B cell (primary cell): ENCODE data around the gene CRY2. TPM values are rescaled to one million over a fixed set of nuclear protein-coding genes. Genes with fewer than 3 reads are reported as not detected.

Source experiments
- ATAC-seq: fragments of 200-7000 bp; cut with Tn5 transposase; one replicate; pipeline ENCODE4 v1.10.0; 2021; ENCODE audit warnings: low read depth, mild to moderate bottlenecking, moderate number of reproducible peaks, moderate library complexity
- CTCF ChIA-PET: fragments of 350-600 bp; sonication (Branson Sonifier 250); formaldehyde crosslinking; loops from one replicate; lab custom pipeline; 2021; ENCODE audit warnings: antibody characterized with exemption, inconsistent platforms; lab: Charles Lee
- POLR2A ChIA-PET: fragments of 350-600 bp; sonication (Branson Sonifier 250); formaldehyde crosslinking; loops from one replicate; lab custom pipeline; 2021; ENCODE audit warnings: antibody characterized with exemption; lab: Charles Lee
- DNase-seq: peaks from one replicate; pipeline ENCODE4 v3.0.0; 2013
- H2AFZ ChIP-seq: 2 replicates; pipeline ENCODE4 v1.6.1; 2012; ENCODE audit warnings: mild to moderate bottlenecking, low read depth, low read length; ENCODE audit not compliant: insufficient read depth, poor library complexity, severe bottlenecking
- H3K27ac ChIP-seq, 2 donors: 1 replicate in 1 of 2; 2 replicates in 1 of 2; pipeline ENCODE4 v1.5.1; 2012 to 2013; ENCODE audit warnings: low read length in 2 of 2, mild to moderate bottlenecking in 2 of 2, moderate library complexity in 1 of 2
- H3K27me3 ChIP-seq, 4 experiments: fragments of 200-600 bp in 1 of 4; sonication (generic) in 1 of 4; replicated peaks in 1 of 4; 1 replicate in 2 of 4; 2 replicates in 2 of 4; pipeline versions ENCODE4 v1.6.1 to v1.7.0; 2013 to 2016; ENCODE audit warnings: low read length in 3 of 4, mild to moderate bottlenecking in 2 of 4, mixed read lengths in 1 of 4, moderate library complexity in 1 of 4; ENCODE audit not compliant: insufficient read depth in 4 of 4, control insufficient read depth in 3 of 4; ENCODE audit errors: control extremely low read depth in 1 of 4
- H3K36me3 ChIP-seq, 2 experiments: replicated peaks in 1 of 2; 1 replicate in 1 of 2; 2 replicates in 1 of 2; pipeline versions ENCODE4 v1.6.1 to v1.7.1; 2013; ENCODE audit warnings: low read length in 1 of 2; ENCODE audit not compliant: insufficient read depth in 2 of 2, control insufficient read depth in 1 of 2; ENCODE audit errors: control extremely low read depth in 1 of 2, extremely low read depth in 1 of 2
- H3K4me1 ChIP-seq, 2 donors: fragments of 200-600 bp in 1 of 2; sonication (generic) in 1 of 2; 1 replicate in 1 of 2; 2 replicates in 1 of 2; pipeline versions ENCODE4 v1.5.1 to v1.6.1; 2013 to 2017; ENCODE audit warnings: low read length in 2 of 2; ENCODE audit not compliant: control insufficient read depth in 2 of 2, insufficient read depth in 2 of 2
- H3K4me2 ChIP-seq: replicated peaks from 2 replicates; pipeline ENCODE3; 2012; ENCODE audit warnings: mild to moderate bottlenecking, low read depth, low read length; ENCODE audit not compliant: poor library complexity, severe bottlenecking
- H3K4me3 ChIP-seq, 5 experiments: fragments of 200-600 bp in 1 of 5; sonication (generic) in 1 of 5; 1 replicate in 3 of 5; 2 replicates in 2 of 5; pipeline versions ENCODE4 v1.5.1 to v1.7.0; 2011 to 2016; ENCODE audit warnings: low read length in 4 of 5, mild to moderate bottlenecking in 4 of 5, low read depth in 2 of 5, control low read depth in 1 of 5, moderate library complexity in 1 of 5; ENCODE audit not compliant: insufficient read depth in 1 of 5; ENCODE audit errors: control extremely low read depth in 1 of 5, extremely low read depth in 1 of 5
- H3K79me2 ChIP-seq: fragments of 200-600 bp; sonication (generic); one replicate; pipeline ENCODE4 v1.6.0; 2016; ENCODE audit warnings: low read length; ENCODE audit not compliant: control insufficient read depth, insufficient read depth
- H3K9ac ChIP-seq: fragments of 200-600 bp; sonication (generic); 2 replicates; pipeline ENCODE4 v1.6.1; 2017; ENCODE audit warnings: mild to moderate bottlenecking, low read length, moderate library complexity
- H3K9me3 ChIP-seq, 3 donors: one replicate each; pipeline versions ENCODE4 v1.6.1 to v1.7.1; 2013; ENCODE audit warnings: low read length in 2 of 3; ENCODE audit not compliant: control insufficient read depth in 2 of 3, insufficient read depth in 1 of 3; ENCODE audit errors: control extremely low read depth in 1 of 3
- H4K20me1 ChIP-seq: 2 replicates; pipeline ENCODE4 v1.6.0; 2012; ENCODE audit warnings: mild to moderate bottlenecking, low read length; ENCODE audit not compliant: insufficient read depth, control insufficient read depth, poor library complexity, severe bottlenecking
- H3K27ac Mint-ChIP-seq: one replicate; pipeline ENCODE4 v1.8.0; 2021; ENCODE audit warnings: mixed read lengths
- H3K27me3 Mint-ChIP-seq: one replicate; pipeline ENCODE4 v1.8.0; 2021; ENCODE audit warnings: mixed read lengths
- H3K4me1 Mint-ChIP-seq: one replicate; pipeline ENCODE4 v1.8.0; 2021; ENCODE audit warnings: mixed read lengths
- H3K4me3 Mint-ChIP-seq: one replicate; pipeline ENCODE4 v1.8.0; 2021; ENCODE audit warnings: mixed read lengths
- H3K9me3 Mint-ChIP-seq: one replicate; pipeline ENCODE4 v1.8.0; 2022; ENCODE audit warnings: mixed read lengths; ENCODE audit not compliant: insufficient read depth
- CTCF ChIP-seq: fragments of 200-600 bp; IDR thresholded peaks from one replicate; pipeline ENCODE4 v1.8.0; 2022; ENCODE audit warnings: antibody characterized with exemption, mild to moderate bottlenecking
- EZH2 ChIP-seq: IDR thresholded peaks from 2 replicates; pipeline ENCODE4 v1.6.1; 2012; ENCODE audit warnings: borderline replicate concordance, low read depth, mild to moderate bottlenecking, moderate library complexity, low read length; ENCODE audit not compliant: insufficient read depth, poor library complexity, severe bottlenecking
- WGBS: methylation state at CpG from one replicate; pipeline ENCODE4 v1.1.5; 2013; ENCODE audit warnings: missing lambda C conversion rate; ENCODE audit not compliant: insufficient coverage; 5-methylcytosine and 5-hydroxymethylcytosine counted together
- intact Hi-C: fragments of 100-400 bp; cut with micrococcal nuclease; formaldehyde crosslinking; loops from one replicate; pipeline ENCODE4 v1.10.0; 2022
- polyA plus RNA-seq: library from polyadenylated mRNA; depleted of rRNA; stranded (reverse); fragments of >200 nt; gene quantifications from 2 replicates; pipeline ENCODE4 v1.2.3, GENCODE V29; 2012
- total RNA-seq, 2 donors: library from RNA; stranded (reverse); fragments of 120-200 nt in 1 of 2; gene quantifications; 1 replicate in 1 of 2; 2 replicates in 1 of 2; pipeline versions ENCODE4 v1.2.3 to v1.2.4, GENCODE V29; 2013 to 2022

Gene CRY2
- total and polyA plus RNA-seq, 2 donors (not counting 1 experiment from before 2014, with no cell fraction given), result 20.4 to 65.1 TPM

- Histone ChIP-seq H3K27ac (no peak overlapping the region), H4K20me1 (no peaks in the 10 kb centered on the region), H3K9ac (no peak overlapping the region), H3K36me3 (no peaks in the 10 kb centered on the region), H3K27me3 (peaks cover 0 to 12% (median 6%) of the 10 kb centered on the region in 4 experiments), H3K4me3 (no peak overlapping the region), H2AFZ (no peak overlapping the region), H3K79me2 (no peaks in the 10 kb centered on the region), H3K4me1 (no peaks in the 10 kb centered on the region), H3K9me3 (peaks cover 0 to 4% (median 1%) of the 10 kb centered on the region in 3 donors), H3K4me2 (no peak overlapping the region)
- intact Hi-C loops, result no loop called here
- TF ChIP-seq CTCF (no peak), EZH2 (no peak)
- peaks cover 33% of the 10 kb centered on the region for H3K27me3 Mint-ChIP-seq
- H3K9me3 Mint-ChIP-seq, result no peaks in the 10 kb centered on the region
- WGBS, result 94% methylated on average over 2 of the region's 4 CpGs
- CTCF ChIA-PET, result no interaction called here
- H3K4me3 Mint-ChIP-seq, result no peak overlapping the region
- H3K27ac Mint-ChIP-seq, result no peak overlapping the region
- POLR2A ChIA-PET, result no interaction called here
- peaks cover 6% of the 10 kb centered on the region for H3K4me1 Mint-ChIP-seq
- no peak for DNase-seq
- no peak for ATAC-seq
These were observed 20.2 kb upstream of the CRY2 start for GRCh38 chr11:45827123-45827522.

GRCh38 chr11:45828996-45829395, 18.3 kb upstream of the CRY2 start:
- Histone ChIP-seq H3K4me3 (no peak overlapping the region), H2AFZ (no peak overlapping the region), H4K20me1 (no peaks in the 10 kb centered on the region), H3K27me3 (peaks cover 0 to 16% (median 10%) of the 10 kb centered on the region in 4 experiments), H3K27ac (no peak overlapping the region), H3K79me2 (no peaks in the 10 kb centered on the region), H3K4me2 (no peak overlapping the region), H3K9ac (no peak overlapping the region), H3K9me3 (peaks cover 0 to 4% (median 1%) of the 10 kb centered on the region in 3 donors), H3K36me3 (no peaks in the 10 kb centered on the region), H3K4me1 (no peaks in the 10 kb centered on the region)
- H3K4me3 Mint-ChIP-seq, result no peak overlapping the region
- ATAC-seq, result no peak
- intact Hi-C loops, result no loop called here
- CTCF ChIA-PET, result no interaction called here
- no peak for TF ChIP-seq EZH2
- no peak for TF ChIP-seq CTCF
- H3K9me3 Mint-ChIP-seq, result no peaks in the 10 kb centered on the region
- peaks cover 36% of the 10 kb centered on the region for H3K27me3 Mint-ChIP-seq
- WGBS, result 100% methylated on average over 1 of the region's 4 CpGs
- POLR2A ChIA-PET, result no interaction called here
- DNase-seq, result no peak
- no peak overlapping the region for H3K27ac Mint-ChIP-seq
- peaks cover under 1% of the 10 kb centered on the region for H3K4me1 Mint-ChIP-seq
